Testis (tissue), 2 donors: Measurements from ENCODE around the gene CCP110.

Experiments
- POLR2A ChIP-seq: fragments of 450-650 bp; IDR thresholded peaks from one replicate; pipeline ENCODE4 v1.6.1; 2017; ENCODE audit warnings: antibody characterized with exemption, mild to moderate bottlenecking, moderate library complexity
- TF ChIP-seq, protein P1 (sequence below), 3 experiments: fragments of 450-650 bp in 2 of 3; fragments of 200-600 bp in 1 of 3; sonication (generic) in 1 of 3; IDR thresholded peaks; one replicate each; pipeline ENCODE4 v1.5.1; 2016 to 2019; ENCODE audit warnings: antibody characterized with exemption in 3 of 3, mild to moderate bottlenecking in 2 of 3, moderate library complexity in 1 of 3

DNA sequence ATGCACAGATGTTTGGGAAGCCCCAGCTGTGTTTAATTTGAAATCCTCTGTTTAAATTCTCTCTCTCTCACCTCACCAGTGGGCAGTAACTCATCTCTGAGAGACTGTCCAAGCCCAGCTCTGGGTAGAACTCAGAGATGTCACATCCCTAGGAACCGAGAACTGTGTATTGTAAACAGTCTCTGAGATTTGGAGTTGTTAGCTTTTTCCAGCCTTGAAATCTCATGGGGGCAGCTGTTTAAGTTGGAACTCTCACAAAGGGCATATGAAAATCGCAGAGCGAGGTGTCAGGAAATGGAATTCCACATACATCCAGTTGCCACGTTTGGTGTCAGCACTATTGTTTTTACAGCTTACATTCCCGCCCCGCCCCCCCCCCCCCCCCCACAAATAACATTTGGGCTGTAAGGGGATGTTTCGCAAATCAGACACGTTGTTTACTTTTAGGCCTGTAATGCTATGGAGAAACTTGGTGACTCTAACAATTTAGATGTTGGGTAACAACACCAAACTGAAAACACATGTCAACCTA lies 66.1 kb downstream of the CCP110 start:
- TF ChIP-seq POLR2A: no peak
- TF ChIP-seq, protein P1, sequence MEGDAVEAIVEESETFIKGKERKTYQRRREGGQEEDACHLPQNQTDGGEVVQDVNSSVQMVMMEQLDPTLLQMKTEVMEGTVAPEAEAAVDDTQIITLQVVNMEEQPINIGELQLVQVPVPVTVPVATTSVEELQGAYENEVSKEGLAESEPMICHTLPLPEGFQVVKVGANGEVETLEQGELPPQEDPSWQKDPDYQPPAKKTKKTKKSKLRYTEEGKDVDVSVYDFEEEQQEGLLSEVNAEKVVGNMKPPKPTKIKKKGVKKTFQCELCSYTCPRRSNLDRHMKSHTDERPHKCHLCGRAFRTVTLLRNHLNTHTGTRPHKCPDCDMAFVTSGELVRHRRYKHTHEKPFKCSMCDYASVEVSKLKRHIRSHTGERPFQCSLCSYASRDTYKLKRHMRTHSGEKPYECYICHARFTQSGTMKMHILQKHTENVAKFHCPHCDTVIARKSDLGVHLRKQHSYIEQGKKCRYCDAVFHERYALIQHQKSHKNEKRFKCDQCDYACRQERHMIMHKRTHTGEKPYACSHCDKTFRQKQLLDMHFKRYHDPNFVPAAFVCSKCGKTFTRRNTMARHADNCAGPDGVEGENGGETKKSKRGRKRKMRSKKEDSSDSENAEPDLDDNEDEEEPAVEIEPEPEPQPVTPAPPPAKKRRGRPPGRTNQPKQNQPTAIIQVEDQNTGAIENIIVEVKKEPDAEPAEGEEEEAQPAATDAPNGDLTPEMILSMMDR (IDR thresholded peaks at IDR 0.05): no peak
